SU-DHL-6 (cell line): ENCODE data around the gene UPK1B.

Source experiments
- H2AFZ ChIP-seq: fragments of 200-600 bp; sonication (generic); 2 replicates; pipeline ENCODE4 v1.6.1; 2014; ENCODE audit warnings: low read depth, mild to moderate bottlenecking, moderate library complexity, mixed read lengths, antibody characterized with exemption, low read length; ENCODE audit not compliant: severe bottlenecking
- H3F3A ChIP-seq: fragments of 200-600 bp; shearing (Covaris generic); 2 replicates; pipeline ENCODE4 v1.6.0; 2016; ENCODE audit warnings: antibody characterized with exemption, mild to moderate bottlenecking; ENCODE audit not compliant: insufficient read depth
- H3K27ac ChIP-seq: fragments of 200-600 bp; sonication (generic); 2 replicates; pipeline ENCODE4 v1.5.1; 2016; ENCODE audit warnings: low read depth, mild to moderate bottlenecking, low read length, moderate library complexity, mixed read lengths
- H3K27me3 ChIP-seq: fragments of 200-600 bp; sonication (generic), shearing (Covaris generic); 2 replicates; pipeline ENCODE4 v1.6.0; 2014; ENCODE audit warnings: mild to moderate bottlenecking, low read length
- H3K36me3 ChIP-seq: fragments of 200-600 bp; sonication (generic); 2 replicates; pipeline ENCODE4 v1.6.1; 2014; ENCODE audit warnings: mild to moderate bottlenecking, low read length, mixed read lengths
- H3K4me2 ChIP-seq: fragments of 300-600, 200-600 bp; shearing (Covaris generic), sonication (generic); 2 replicates; pipeline ENCODE4 v1.6.0; 2014; ENCODE audit warnings: low read length, low read depth, mild to moderate bottlenecking; ENCODE audit not compliant: poor library complexity, severe bottlenecking
- H3K4me3 ChIP-seq: fragments of 200-600 bp; sonication (generic); 2 replicates; pipeline ENCODE4 v1.5.1; 2014; ENCODE audit warnings: antibody characterized with exemption, low read length, mild to moderate bottlenecking, mixed read lengths; ENCODE audit not compliant: insufficient read depth, poor library complexity, severe bottlenecking
- H3K79me2 ChIP-seq: fragments of 200-600 bp; sonication (generic); 2 replicates; pipeline ENCODE4 v1.6.1; 2014; ENCODE audit warnings: mild to moderate bottlenecking, low read length, moderate library complexity; ENCODE audit not compliant: insufficient read depth
- H3K9ac ChIP-seq: fragments of 200-600 bp; sonication (generic); 2 replicates; pipeline ENCODE4 v1.7.0; 2014; ENCODE audit warnings: mild to moderate bottlenecking, low read length
- H3K9me2 ChIP-seq: fragments of 200-600 bp; sonication (generic); replicated peaks from 2 replicates; pipeline ENCODE4 v1.6.1; 2014; ENCODE audit warnings: low read length; ENCODE audit not compliant: insufficient read depth
- H3K9me3 ChIP-seq: fragments of 200-600 bp; sonication (generic); 2 replicates; pipeline ENCODE4 v1.6.1; 2014; ENCODE audit warnings: low read length, mixed read lengths; ENCODE audit not compliant: insufficient read depth
- H4K20me1 ChIP-seq: fragments of 200-600 bp; sonication (generic); 2 replicates; pipeline ENCODE4 v1.6.1; 2014; ENCODE audit warnings: low read depth, mild to moderate bottlenecking, antibody characterized with exemption, low read length, moderate library complexity, mixed read lengths
- CTCF ChIP-seq: fragments of 200-600 bp; sonication (generic); IDR thresholded peaks from one replicate; pipeline ENCODE4 v1.5.1; 2017; ENCODE audit warnings: antibody characterized with exemption, mild to moderate bottlenecking, low read length, moderate library complexity; ENCODE audit not compliant: insufficient read depth, poor library complexity, severe bottlenecking
- EZH2phosphoT487 ChIP-seq: fragments of 200-600 bp; sonication (generic), shearing (Covaris generic); conservative IDR thresholded peaks from 2 replicates; pipeline ENCODE4 v1.6.1; 2018; ENCODE audit warnings: mild to moderate bottlenecking, antibody characterized with exemption, low read length, moderate library complexity, mixed read lengths

The UPK1B gene

GRCh38 chr3:119194237-119195150 is 21.1 kb downstream of the UPK1B start:
- Histone ChIP-seq H3K9ac (no peak overlapping the region), H3K36me3 (no peaks in the 10 kb centered on the region), H3K27me3 (no peaks in the 10 kb centered on the region), H3K4me2 (no peak overlapping the region), H3K9me3 (no peaks in the 10 kb centered on the region), H3K79me2 (no peaks in the 10 kb centered on the region), H3F3A (no peaks in the 10 kb centered on the region), H3K27ac (no peak overlapping the region), H4K20me1 (no peaks in the 10 kb centered on the region), H3K9me2 (no peaks in the 10 kb centered on the region), H2AFZ (no peak overlapping the region), H3K4me3 (no peak overlapping the region)
- TF ChIP-seq EZH2phosphoT487, result no peak
- TF ChIP-seq CTCF, result no peak

- no peaks in the 10 kb centered on the region for H3K27me3 ChIP-seq
- H4K20me1 ChIP-seq, result no peaks in the 10 kb centered on the region
- no peaks in the 10 kb centered on the region for H3K79me2 ChIP-seq
- no peak overlapping the region for H3K9ac ChIP-seq
- no peak overlapping the region for H2AFZ ChIP-seq
- H3K4me2 ChIP-seq, result no peak overlapping the region
- H3K36me3 ChIP-seq, result no peaks in the 10 kb centered on the region
- H3F3A ChIP-seq, result no peaks in the 10 kb centered on the region
- H3K9me3 ChIP-seq, result no peaks in the 10 kb centered on the region
- no peak overlapping the region for H3K4me3 ChIP-seq
- no peak overlapping the region for H3K27ac ChIP-seq
- TF ChIP-seq CTCF (no peak), EZH2phosphoT487 (no peak)
- H3K9me2 ChIP-seq, result no peaks in the 10 kb centered on the region
Measured at GRCh38 chr3:119195151-119195476, 21.7 kb downstream of the UPK1B start.

GRCh38 chr3:119195911-119196310 is 22.5 kb downstream of the UPK1B start:
- Histone ChIP-seq H3K27ac (no peak overlapping the region), H3K9ac (no peak overlapping the region), H3K4me3 (no peak overlapping the region), H3K9me2 (no peaks in the 10 kb centered on the region), H3K79me2 (no peaks in the 10 kb centered on the region), H2AFZ (no peak overlapping the region), H3K36me3 (no peaks in the 10 kb centered on the region), H3K4me2 (no peak overlapping the region), H4K20me1 (no peaks in the 10 kb centered on the region), H3F3A (no peaks in the 10 kb centered on the region), H3K27me3 (no peaks in the 10 kb centered on the region), H3K9me3 (no peaks in the 10 kb centered on the region)
- TF ChIP-seq EZH2phosphoT487 (no peak), CTCF (no peak)
